GM19023 (cell line): ENCODE data around the gene FAM227A.
"Not testable (repeated sequence)": the region's sequence is repeated elsewhere in the genome, so short reads cannot be mapped to it uniquely, and the experiment has no call there.

Experiments
- ATAC-seq: cut with Tn5 transposase; IDR thresholded peaks from one replicate; pipeline ENCODE4 v1.9.1; 2021; ENCODE audit warnings: mild to moderate bottlenecking, moderate library complexity; ENCODE audit not compliant: unreplicated experiment

The FAM227A gene

GRCh38 chr22:38674888-38675287, 18.7 kb upstream of the FAM227A start:
- ATAC-seq: no peak

GRCh38 chr22:38657045-38657909, 1.1 kb upstream of the FAM227A start:
- ATAC-seq: no peak

DNA sequence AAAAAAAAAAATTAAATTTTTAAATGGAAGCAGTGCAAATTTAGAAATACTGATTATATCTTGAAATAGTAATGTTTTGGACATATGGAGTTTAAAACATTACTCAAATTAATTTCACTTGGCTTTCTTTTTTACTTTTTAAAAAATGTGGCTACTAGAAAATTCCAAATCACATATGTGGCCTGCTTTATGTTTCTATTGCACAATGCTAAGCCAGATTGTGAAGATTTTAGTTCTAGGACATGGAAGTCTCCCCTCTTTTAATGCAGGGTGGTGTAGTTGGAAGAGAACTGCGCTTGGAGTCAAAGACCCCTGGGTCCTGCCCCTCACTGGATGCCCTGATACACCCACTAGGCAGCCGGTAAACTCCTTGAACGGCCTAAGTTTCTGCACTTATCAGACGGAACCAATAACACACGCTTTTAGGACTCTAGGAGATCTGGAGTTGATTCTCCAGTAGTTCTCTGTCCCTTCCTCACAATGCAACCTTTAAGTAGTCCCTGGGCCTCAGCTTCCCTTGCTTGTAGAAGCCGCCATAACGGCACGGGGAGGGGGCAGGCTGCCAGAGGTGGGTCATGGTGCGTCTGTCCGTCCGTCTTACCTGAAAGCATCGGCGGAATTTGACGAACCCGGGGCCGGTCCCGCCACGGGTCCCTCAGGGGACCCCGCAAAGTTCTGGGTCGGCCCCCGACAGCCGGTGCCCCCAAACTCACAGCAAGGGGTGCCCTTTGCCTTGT, 505 bp downstream of the FAM227A start:
- ATAC-seq: no peak

DNA sequence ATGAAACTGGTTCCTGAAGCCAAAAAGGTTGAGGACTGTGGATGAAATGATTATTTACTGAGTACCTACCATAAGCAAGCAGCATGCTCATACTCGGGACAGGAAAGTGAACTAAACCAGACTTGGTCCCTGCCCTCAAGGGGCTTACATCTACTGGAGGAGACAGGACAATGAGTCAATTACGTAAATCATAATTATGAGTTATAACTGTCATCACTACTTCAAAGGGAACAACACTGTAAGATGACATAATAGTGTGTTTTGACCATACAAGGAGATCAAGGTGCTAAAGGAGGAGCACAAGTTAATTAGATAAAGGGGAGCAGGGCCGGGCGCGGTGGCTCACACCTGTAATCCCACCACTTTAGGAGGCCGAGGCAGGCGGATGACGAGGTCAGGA, 2.5 kb downstream of the FAM227A start:
- no peak for ATAC-seq

DNA sequence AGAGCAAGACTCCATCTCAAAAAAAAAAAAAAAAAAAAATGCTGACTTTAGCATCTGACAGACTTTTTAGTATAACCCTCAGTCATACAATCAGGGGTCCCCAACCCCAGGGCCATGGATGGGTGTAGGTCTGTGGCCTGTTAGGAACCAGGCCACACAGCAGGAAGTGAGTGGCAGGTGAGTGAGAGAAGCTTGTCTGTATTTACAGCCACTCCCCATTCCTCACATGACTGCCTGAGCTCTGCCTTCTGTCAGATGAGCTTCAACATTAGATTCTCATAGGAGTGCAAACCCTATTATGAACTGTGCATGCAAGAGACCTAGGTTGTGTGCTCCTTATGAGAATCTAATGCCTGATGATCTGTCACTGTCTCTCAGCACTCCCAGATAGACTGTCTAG, 3.3 kb downstream of the FAM227A start:
- no peak for ATAC-seq

DNA sequence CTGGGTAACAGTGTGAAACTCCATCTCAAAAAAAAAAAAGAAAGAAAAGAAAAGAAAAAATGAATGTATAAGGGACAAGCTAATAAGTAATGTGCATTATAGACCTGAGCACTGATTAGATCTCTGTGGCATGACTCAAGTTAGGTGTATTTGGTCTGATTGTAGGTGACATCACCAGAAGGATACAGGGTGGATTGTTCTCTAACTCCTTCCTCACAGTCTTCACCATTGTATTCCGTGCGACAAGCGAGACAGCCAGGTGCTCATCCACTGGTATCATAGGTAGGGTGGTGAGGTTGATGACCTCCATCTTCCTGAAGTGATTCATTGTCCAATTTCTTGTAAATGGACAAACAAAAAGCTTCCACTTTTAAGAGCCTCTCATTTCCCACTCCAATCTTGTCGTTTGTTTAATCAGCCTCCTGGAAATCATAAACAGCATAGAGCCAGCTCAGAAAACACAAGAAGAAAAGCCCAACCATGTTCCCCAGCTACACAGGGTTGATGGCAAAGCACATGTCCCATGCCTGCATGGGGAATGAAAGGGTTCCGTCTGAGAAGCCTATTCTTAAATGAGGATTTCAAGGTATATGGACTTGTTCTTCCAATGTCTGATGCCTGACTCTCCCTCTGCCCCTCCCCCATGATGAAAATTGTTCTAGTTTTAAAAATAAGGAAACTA, 6.2 kb downstream of the FAM227A start:
- ATAC-seq: no peak

- ATAC-seq: no peak
These were observed 10.8 kb downstream of the FAM227A start for GRCh38 chr22:38645430-38645829.

DNA sequence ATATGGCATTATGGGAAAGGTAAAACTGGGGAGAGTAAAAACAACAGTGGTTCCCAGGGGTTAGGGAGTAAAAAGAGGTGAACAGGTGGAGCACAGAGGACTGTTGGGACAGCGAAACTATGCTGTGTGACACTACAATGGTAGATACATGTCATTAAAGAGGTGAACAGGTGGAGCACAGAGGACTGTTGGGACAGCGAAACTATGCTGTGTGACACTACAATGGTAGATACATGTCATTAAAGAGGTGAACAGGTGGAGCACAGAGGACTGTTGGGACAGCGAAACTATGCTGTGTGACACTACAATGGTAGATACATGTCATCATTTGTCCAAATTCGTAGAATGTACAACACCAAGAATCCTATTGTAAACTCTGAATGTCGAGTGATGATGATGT, 11.9 kb downstream of the FAM227A start:
- not testable (repeated sequence) for ATAC-seq

DNA sequence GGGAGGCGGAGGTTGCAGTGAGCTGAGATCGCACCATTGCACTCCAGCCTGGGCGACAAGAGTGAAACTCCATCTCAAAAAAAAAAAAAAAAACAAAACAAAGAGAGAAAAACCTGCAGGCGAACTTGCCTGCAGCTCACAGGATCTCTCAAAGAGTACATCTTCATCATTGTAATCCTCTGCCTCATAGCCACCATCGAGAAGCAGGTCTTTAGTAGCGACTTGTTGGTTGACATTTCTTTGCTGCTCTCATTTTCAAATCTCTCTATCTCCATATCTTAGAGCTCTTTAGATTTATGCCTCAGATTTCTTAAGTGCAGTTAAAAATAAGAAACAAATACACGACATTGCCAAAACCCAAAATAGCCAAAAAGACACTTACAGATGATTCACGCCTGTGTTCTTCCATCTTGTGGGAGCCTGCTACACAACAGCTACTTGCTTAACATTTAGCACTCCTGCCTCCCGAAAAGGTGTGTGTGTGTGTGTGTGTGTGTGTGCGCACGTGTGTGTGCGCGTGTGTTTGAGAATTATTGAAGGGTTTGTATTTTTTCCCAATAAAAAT, 14.6 kb downstream of the FAM227A start:
- ATAC-seq: no peak

DNA sequence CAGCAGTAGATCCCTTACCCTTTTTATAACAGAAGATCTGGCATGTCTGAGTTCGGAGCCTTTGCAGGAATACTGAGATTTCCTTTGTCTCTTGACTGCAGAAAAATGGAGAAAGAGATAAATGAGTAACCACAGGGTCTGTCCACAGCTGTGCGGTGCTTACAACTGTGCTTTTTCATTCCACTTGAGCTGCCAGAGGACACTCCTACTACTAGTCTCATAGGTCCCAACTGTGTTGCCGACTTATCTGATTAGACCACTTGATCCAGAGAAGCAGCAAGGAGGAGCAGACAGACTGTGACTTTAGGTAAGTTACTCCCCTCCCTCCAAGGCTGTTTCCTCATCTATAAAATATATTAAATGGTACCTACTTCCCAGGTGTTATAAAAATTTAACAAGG, 17.5 kb downstream of the FAM227A start:
- ATAC-seq: no peak

GRCh38 chr22:38638216-38638615, 18.0 kb downstream of the FAM227A start:
- no peak for ATAC-seq

DNA sequence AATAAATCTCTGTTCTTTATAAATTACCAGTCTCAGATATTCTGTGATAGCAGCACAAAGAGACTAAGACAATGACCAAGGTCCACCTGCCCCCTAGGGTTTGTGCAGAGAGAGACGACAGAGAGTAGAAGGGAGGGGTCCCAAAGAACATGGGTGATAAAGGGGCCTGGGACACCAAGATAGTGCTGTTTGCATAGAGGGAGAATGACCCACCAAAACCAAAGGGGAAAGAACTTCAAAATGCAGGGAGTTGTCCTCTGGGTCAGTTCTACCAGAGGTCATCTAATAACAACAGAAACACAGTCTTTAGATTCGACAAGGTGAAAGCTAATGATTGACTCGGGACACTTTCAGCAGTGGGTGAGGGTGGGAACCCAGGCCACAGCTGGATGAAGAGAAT, 23.7 kb downstream of the FAM227A start:
- ATAC-seq: no peak

- no peak for ATAC-seq
These were observed 24.5 kb downstream of the FAM227A start for GRCh38 chr22:38631724-38632123.

GRCh38 chr22:38629108-38629507, 27.1 kb downstream of the FAM227A start:
- no peak for ATAC-seq

GRCh38 chr22:38628444-38628843, 27.7 kb downstream of the FAM227A start:
- no peak for ATAC-seq

- ATAC-seq: no peak
These were observed 32.8 kb downstream of the FAM227A start for GRCh38 chr22:38623351-38623750.

GRCh38 chr22:38618682-38619081, 37.5 kb downstream of the FAM227A start:
- ATAC-seq: no peak

DNA sequence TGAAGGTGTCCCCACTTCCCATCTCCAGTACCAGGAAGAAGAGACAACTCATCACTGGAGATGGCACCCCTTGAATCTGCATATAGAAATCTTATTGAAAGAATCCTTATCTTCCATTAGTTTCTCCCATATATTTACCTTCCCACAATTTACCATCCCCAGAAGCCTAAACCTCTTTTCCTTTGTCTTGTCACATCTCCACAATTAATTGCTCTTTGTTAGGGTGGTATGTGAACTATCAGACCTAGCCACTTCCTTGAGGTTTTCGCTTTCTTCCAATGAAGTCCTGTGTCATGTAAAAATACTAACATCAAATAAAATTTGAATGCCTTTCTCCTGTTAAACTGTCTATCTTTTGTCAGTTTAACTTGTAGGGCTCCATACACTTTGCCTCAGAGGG, 37.9 kb downstream of the FAM227A start:
- ATAC-seq: no peak

- ATAC-seq: not testable (repeated sequence)
These were observed 41.2 kb downstream of the FAM227A start for GRCh38 chr22:38615064-38615405.

DNA sequence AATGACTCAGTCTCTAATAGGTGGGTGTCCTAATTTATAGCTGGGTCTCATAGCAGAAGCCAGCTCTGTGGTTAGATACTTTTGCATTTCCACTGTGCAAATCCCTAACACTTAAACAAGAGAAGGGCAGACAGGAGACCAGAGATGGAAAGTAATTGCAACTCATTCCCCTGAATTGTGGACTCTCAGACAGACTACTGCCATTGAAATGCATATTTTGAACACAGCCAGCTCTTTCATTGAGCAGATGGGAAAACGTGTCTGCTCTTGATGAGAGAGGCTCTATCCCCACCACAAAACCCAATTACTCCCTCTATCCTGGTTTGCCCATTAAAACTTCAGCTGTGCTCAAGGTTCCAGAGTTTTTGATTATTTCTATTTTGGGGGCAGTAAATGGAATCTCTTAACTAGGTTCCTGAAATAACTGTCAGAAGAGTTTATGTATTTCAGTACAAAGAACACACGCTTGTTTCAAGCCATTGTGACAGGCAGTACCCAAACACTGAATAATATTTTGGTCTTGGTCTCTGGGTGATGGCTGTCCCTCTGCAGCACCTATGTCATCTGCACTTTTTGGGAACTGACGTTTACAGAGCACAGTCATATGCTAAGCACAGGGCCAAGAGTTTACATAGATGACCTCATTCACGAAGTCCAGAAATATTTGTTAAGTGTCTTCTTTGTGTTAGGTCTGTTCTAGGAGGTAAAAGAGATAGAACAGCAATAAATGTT, 41.7 kb downstream of the FAM227A start:
- no peak for ATAC-seq

DNA sequence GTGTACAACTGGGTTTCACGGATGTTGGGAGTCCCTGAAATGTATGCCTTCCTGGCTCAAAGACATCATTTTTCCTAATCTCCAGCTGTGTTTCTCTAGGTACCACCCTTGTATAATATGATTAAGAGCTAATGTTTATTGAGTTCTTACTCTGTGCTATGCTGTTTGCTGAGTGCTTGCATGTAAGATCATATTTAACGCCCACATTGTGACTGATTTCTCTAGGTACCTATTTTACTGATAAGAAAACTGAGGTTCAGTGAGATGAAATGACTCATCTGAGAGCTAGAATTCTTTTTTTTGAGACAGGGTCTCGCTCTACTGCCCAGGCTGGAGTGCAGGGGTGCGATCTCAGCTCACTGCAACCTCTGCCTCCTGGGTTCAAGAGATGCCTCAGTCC, 42.6 kb downstream of the FAM227A start:
- no peak for ATAC-seq
